Panc1 (cell line): ENCODE data around the gene SLC7A1. TPM values are rescaled to one million over a fixed set of nuclear protein-coding genes. Genes with fewer than 3 reads are reported as not detected.

Experiments
- ATAC-seq: fragments of 200-7000 bp; cut with Tn5 transposase; 2 replicates; pipeline ENCODE4 v1.9.1; 2020; ENCODE audit warnings: mild to moderate bottlenecking, moderate library complexity
- BruUV-seq: library from RNA; stranded (reverse); fragments of 400-500 nt; replicated peaks from 2 replicates; lab custom pipeline; 2021; lab: Mats Ljungman, UMichigan
- CTCF ChIA-PET: fragments of 300-600 bp; sonication (Branson Sonifier 250); formaldehyde crosslinking; loops from one replicate; lab custom pipeline; 2022; ENCODE audit warnings: antibody characterized with exemption; lab: Charles Lee
- POLR2A ChIA-PET: fragments of 300-600 bp; sonication (Branson Sonifier 250); formaldehyde crosslinking; loops from one replicate; lab custom pipeline; 2022; ENCODE audit warnings: antibody characterized with exemption; lab: Charles Lee
- DNase-seq: peaks from one replicate; pipeline ENCODE4 v3.0.0-alpha.2; 2010; ENCODE audit warnings: low read depth, low spot score
- H3K27ac ChIP-seq: 2 replicates; pipeline ENCODE4 v1.5.1; 2011; ENCODE audit warnings: mild to moderate bottlenecking, low read length, inconsistent platforms
- H3K27me3 ChIP-seq: fragments of 200-500 bp; sonication (Bioruptor generic); 2 replicates; pipeline ENCODE4 v1.6.0; 2014; ENCODE audit warnings: low read length, inconsistent platforms; ENCODE audit not compliant: control insufficient read depth, insufficient read depth
- H3K36me3 ChIP-seq: fragments of 200-500 bp; sonication (Bioruptor generic); 2 replicates; pipeline ENCODE4 v1.5.1; 2014; ENCODE audit warnings: inconsistent platforms, mild to moderate bottlenecking, low read length, moderate library complexity; ENCODE audit not compliant: control insufficient read depth, insufficient read depth
- H3K4me1 ChIP-seq: 2 replicates; pipeline ENCODE4 v1.5.1; 2011; ENCODE audit warnings: inconsistent platforms, mild to moderate bottlenecking, low read length, moderate library complexity; ENCODE audit not compliant: control insufficient read depth, insufficient read depth
- H3K4me3 ChIP-seq, 2 experiments: 2 replicates each; pipeline ENCODE4 v1.5.1; 2011 to 2012; ENCODE audit warnings: low read depth in 2 of 2, low read length in 2 of 2, mild to moderate bottlenecking in 2 of 2, inconsistent platforms in 1 of 2, moderate library complexity in 1 of 2
- H3K9me3 ChIP-seq: fragments of 200-500 bp; sonication (Bioruptor generic); 2 replicates; pipeline ENCODE4 v1.5.1; 2014; ENCODE audit warnings: low read depth, mild to moderate bottlenecking, inconsistent platforms, low read length, moderate library complexity; ENCODE audit not compliant: control insufficient read depth, insufficient read depth
- CTCF ChIP-seq: fragments of 450-650 bp; IDR thresholded peaks from 2 replicates; pipeline ENCODE4 v1.5.1; 2017; ENCODE audit warnings: mild to moderate bottlenecking
- POLR2AphosphoS5 ChIP-seq: IDR thresholded peaks from 2 replicates; pipeline ENCODE4 v1.6.1; 2012; ENCODE audit warnings: mild to moderate bottlenecking, low read depth, low read length, moderate library complexity
- REST ChIP-seq, 2 experiments: IDR thresholded peaks; 2 replicates each; pipeline ENCODE4 v1.6.1; 2011 to 2012; ENCODE audit warnings: low read depth in 2 of 2, control low read depth in 1 of 2, low read length in 1 of 2, mild to moderate bottlenecking in 1 of 2, moderate library complexity in 1 of 2; ENCODE audit not compliant: insufficient read depth in 1 of 2
- SIN3A ChIP-seq: IDR thresholded peaks from 2 replicates; pipeline ENCODE4 v1.6.1; 2012; ENCODE audit warnings: low read depth, mild to moderate bottlenecking, low read length, moderate library complexity, borderline replicate concordance; ENCODE audit not compliant: insufficient read depth
- TCF7L2 ChIP-seq: IDR thresholded peaks from 2 replicates; pipeline ENCODE4 v1.6.1; 2011; ENCODE audit warnings: mild to moderate bottlenecking, low read depth, low read length, inconsistent platforms
- in situ Hi-C: cut with HindIII; loops from 2 replicates; pipeline ENCODE4 v1.10.0; 2016; ENCODE audit warnings: low sequenced_read_pairs, low pct_unique_long_range_greater_than_20kb
- intact Hi-C: fragments of 100-400 bp; cut with micrococcal nuclease; formaldehyde crosslinking; loops from one replicate; pipeline ENCODE4 v1.10.0; 2022; ENCODE audit not compliant: unreplicated experiment
- total RNA-seq: library from RNA; stranded (reverse); gene quantifications from one replicate; pipeline ENCODE4 v1.2.1, GENCODE V29; 2021; ENCODE audit not compliant: unreplicated experiment

Gene SLC7A1
- total RNA-seq, 1 experiment from 2014 or later = 63.3 TPM

- Histone ChIP-seq H3K27ac (no peak overlapping the region), H3K9me3 (no peaks in the 10 kb centered on the region), H3K27me3 (no peaks in the 10 kb centered on the region; the same call in 1 of the 2 replicates), H3K4me3 (no peak overlapping the region), H3K36me3 (no peaks in the 10 kb centered on the region), H3K4me1 (no peaks in the 10 kb centered on the region)
- POLR2A ChIA-PET = no interaction called here
- intact Hi-C loops = no loop called here
- BruUV-seq = no TSS peak
- TF ChIP-seq SIN3A (no peak), CTCF (no peak), REST (IDR thresholded peaks at IDR 0.05; ENCODE audit: insufficient read depth in 1 of 2, low read depth in 2 of 2, low read length in 1 of 2) (no peak)
- DNase-seq (no peak), ATAC-seq (no peak)
- CTCF ChIA-PET = no interaction called here
- in situ Hi-C loops = no loop called here
These were observed 17.6 kb upstream of the SLC7A1 start for GRCh38 chr13:29613101-29613500.

GRCh38 chr13:29607465-29607864, 12.0 kb upstream of the SLC7A1 start:
- in situ Hi-C loops = no loop called here
- ATAC-seq = no peak
- DNase-seq = no peak
- Histone ChIP-seq H3K4me3 (no peak overlapping the region), H3K4me1 (no peaks in the 10 kb centered on the region), H3K27me3 (no peaks in the 10 kb centered on the region; the same call in 1 of the 2 replicates), H3K9me3 (no peaks in the 10 kb centered on the region), H3K36me3 (no peaks in the 10 kb centered on the region), H3K27ac (no peak overlapping the region)
- ChIA-PET POLR2A (no interaction called here), CTCF (no interaction called here)
- no TSS peak for BruUV-seq
- TF ChIP-seq CTCF (no peak), POLR2AphosphoS5 (no peak), SIN3A (no peak), REST (IDR thresholded peaks at IDR 0.05; ENCODE audit: insufficient read depth in 1 of 2, low read depth in 2 of 2, low read length in 1 of 2) (no peak), TCF7L2 (no peak)
- intact Hi-C loops = no loop called here
